HUES64 (cell line): Measurements from ENCODE around the gene OSBPL6.

Experiments
- H3K27ac ChIP-seq: 2 replicates; pipeline ENCODE4 v1.7.0; 2013; ENCODE audit warnings: low read depth, low read length, inconsistent platforms
- H3K27me3 ChIP-seq: 2 replicates; pipeline ENCODE4 v1.6.1; 2013; ENCODE audit warnings: mild to moderate bottlenecking, low read length; ENCODE audit not compliant: insufficient read depth
- H3K36me3 ChIP-seq: 2 replicates; pipeline ENCODE4 v1.6.1; 2013; ENCODE audit warnings: mild to moderate bottlenecking, low read length; ENCODE audit not compliant: insufficient read depth
- H3K4me1 ChIP-seq: 2 replicates; pipeline ENCODE4 v1.6.1; 2013; ENCODE audit warnings: mild to moderate bottlenecking, low read length, moderate library complexity; ENCODE audit not compliant: insufficient read depth
- H3K4me3 ChIP-seq: 2 replicates; pipeline ENCODE4 v1.5.1; 2013; ENCODE audit warnings: mild to moderate bottlenecking, low read length, moderate library complexity
- H3K9ac ChIP-seq: 2 replicates; pipeline ENCODE4 v1.6.1; 2013; ENCODE audit warnings: mild to moderate bottlenecking, low read depth, low read length
- H3K9me3 ChIP-seq: 2 replicates; pipeline ENCODE4 v1.6.1; 2013; ENCODE audit warnings: low read depth, low read length; ENCODE audit not compliant: insufficient read depth
- WGBS: fragments of 150-250, 120-280 bp; methylation state at CpG from one replicate; pipeline ENCODE4 v1.1.7; 2013; ENCODE audit warnings: missing lambda C conversion rate; 5-methylcytosine and 5-hydroxymethylcytosine counted together

The OSBPL6 gene

GRCh38 chr2:178426388-178426787 lies 232.1 kb downstream of the OSBPL6 start:
- WGBS = 95% methylated on average over 3 of the region's 3 CpGs
- no peaks in the 10 kb centered on the region for H3K27me3 ChIP-seq
- no peak overlapping the region for H3K9ac ChIP-seq
- H3K36me3 ChIP-seq = peaks cover 35% of the 10 kb centered on the region
- H3K4me1 ChIP-seq = no peaks in the 10 kb centered on the region
- no peak overlapping the region for H3K4me3 ChIP-seq
- H3K9me3 ChIP-seq = no peaks in the 10 kb centered on the region
- no peak overlapping the region for H3K27ac ChIP-seq

GRCh38 chr2:178427458-178427857 lies 233.1 kb downstream of the OSBPL6 start:
- no peak overlapping the region for H3K9ac ChIP-seq
- no peaks in the 10 kb centered on the region for H3K4me1 ChIP-seq
- H3K27me3 ChIP-seq = no peaks in the 10 kb centered on the region
- H3K27ac ChIP-seq = no peak overlapping the region
- 83% methylated on average over 1 of the region's 2 CpGs for WGBS
- no peaks in the 10 kb centered on the region for H3K9me3 ChIP-seq
- no peak overlapping the region for H3K4me3 ChIP-seq
- H3K36me3 ChIP-seq = peaks cover 46% of the 10 kb centered on the region

- WGBS = 88% methylated on average over 1 of the region's 1 CpG
- Histone ChIP-seq H3K4me3 (no peak overlapping the region), H3K36me3 (peaks cover 55% of the 10 kb centered on the region)
These were observed 234.1 kb downstream of the OSBPL6 start for GRCh38 chr2:178428396-178428806.

GRCh38 chr2:178429336-178429735 lies 235.0 kb downstream of the OSBPL6 start:
- Histone ChIP-seq H3K9ac (no peak overlapping the region), H3K27ac (no peak overlapping the region), H3K4me1 (no peaks in the 10 kb centered on the region), H3K4me3 (no peak overlapping the region), H3K9me3 (no peaks in the 10 kb centered on the region), H3K36me3 (peaks cover 64% of the 10 kb centered on the region), H3K27me3 (no peaks in the 10 kb centered on the region)

More at GRCh38 chr2:178428396-178428806, 234.1 kb downstream of the OSBPL6 start:
- H3K9me3 ChIP-seq = no peaks in the 10 kb centered on the region
- H3K27ac ChIP-seq = no peak overlapping the region
- no peaks in the 10 kb centered on the region for H3K4me1 ChIP-seq
- H3K9ac ChIP-seq = no peak overlapping the region
- no peaks in the 10 kb centered on the region for H3K27me3 ChIP-seq

GRCh38 chr2:178436662-178437061 lies 242.3 kb downstream of the OSBPL6 start:
- H3K4me3 ChIP-seq = no peak overlapping the region
- peaks cover 96% of the 10 kb centered on the region for H3K36me3 ChIP-seq
- H3K4me1 ChIP-seq = peaks cover 15% of the 10 kb centered on the region; the same call in 1 of the 2 replicates
- no peaks in the 10 kb centered on the region for H3K27me3 ChIP-seq
- no peak overlapping the region for H3K9ac ChIP-seq
- WGBS = 92% methylated on average over 2 of the region's 2 CpGs
- H3K9me3 ChIP-seq = no peaks in the 10 kb centered on the region
- no peak overlapping the region for H3K27ac ChIP-seq

- H3K9ac ChIP-seq = no peak overlapping the region
- H3K27ac ChIP-seq = no peak overlapping the region
- H3K27me3 ChIP-seq = no peaks in the 10 kb centered on the region
- peaks cover 15% of the 10 kb centered on the region; the same call in 1 of the 2 replicates for H3K4me1 ChIP-seq
- no peak overlapping the region for H3K4me3 ChIP-seq
- H3K9me3 ChIP-seq = no peaks in the 10 kb centered on the region
- peaks cover 96% of the 10 kb centered on the region for H3K36me3 ChIP-seq
- WGBS = 96% methylated on average over 2 of the region's 2 CpGs
These were observed 247.1 kb downstream of the OSBPL6 start for GRCh38 chr2:178441426-178441825.

- H3K27me3 ChIP-seq = no peaks in the 10 kb centered on the region
- peaks cover 8% of the 10 kb centered on the region; the same call in 1 of the 2 replicates for H3K4me1 ChIP-seq
- 86% methylated on average over 3 of the region's 4 CpGs for WGBS
- H3K9ac ChIP-seq = no peak overlapping the region
- no peak overlapping the region for H3K27ac ChIP-seq
- no peaks in the 10 kb centered on the region for H3K9me3 ChIP-seq
- peaks cover 56% of the 10 kb centered on the region for H3K36me3 ChIP-seq
- H3K4me3 ChIP-seq = peak overlapping the region; percentile 70
These were observed 254.8 kb downstream of the OSBPL6 start for GRCh38 chr2:178448968-178449661.

- H3K27me3 ChIP-seq = no peaks in the 10 kb centered on the region
- peak overlapping the region; percentile 99; the same call in 1 of the 2 replicates for H3K27ac ChIP-seq
- H3K4me1 ChIP-seq = peaks cover 8% of the 10 kb centered on the region; the same call in 1 of the 2 replicates
- peak overlapping the region; percentile 99 for H3K9ac ChIP-seq
- H3K9me3 ChIP-seq = no peaks in the 10 kb centered on the region
- peak overlapping the region; percentile 70 for H3K4me3 ChIP-seq
- H3K36me3 ChIP-seq = peaks cover 48% of the 10 kb centered on the region
- 24% methylated on average over 18 of the region's 18 CpGs for WGBS
These were observed 255.6 kb downstream of the OSBPL6 start for GRCh38 chr2:178449700-178450523.

- under 1% methylated on average over 25 of the region's 25 CpGs for WGBS
- no peaks in the 10 kb centered on the region for H3K9me3 ChIP-seq
- peak overlapping the region; percentile 99 for H3K9ac ChIP-seq
- peaks cover 8% of the 10 kb centered on the region; the same call in 1 of the 2 replicates for H3K4me1 ChIP-seq
- peak overlapping the region; percentile 70 for H3K4me3 ChIP-seq
- H3K27me3 ChIP-seq = no peaks in the 10 kb centered on the region
- peaks cover 43% of the 10 kb centered on the region for H3K36me3 ChIP-seq
- H3K27ac ChIP-seq = peak overlapping the region; percentile 99; the same call in 1 of the 2 replicates
These were observed 256.1 kb downstream of the OSBPL6 start for GRCh38 chr2:178450524-178450773.

- Histone ChIP-seq H3K27ac (peak within 1 kb of the TSS; percentile 99), H3K36me3 (peaks cover 38% of the 10 kb centered on the region), H3K4me1 (peaks cover 8% of the 10 kb centered on the region; the same call in 1 of the 2 replicates), H3K4me3 (peak within 1 kb of the TSS; percentile 70), H3K27me3 (no peaks in the 10 kb centered on the region), H3K9ac (peak within 1 kb of the TSS; percentile 99), H3K9me3 (no peaks in the 10 kb centered on the region)
- 8% methylated on average over 76 of the region's 76 CpGs for WGBS
These were observed 256.6 kb downstream of the OSBPL6 start, which contains the start of the genes PJVK and PRKRA for GRCh38 chr2:178450774-178451525. TSS of gene PJVK (plus strand) at chr2:178451378. CDS start at chr2:178453410, 2,032 bp downstream. TSS of gene PRKRA (minus strand) at chr2:178451175. CDS start at chr2:178451030, 145 bp downstream.
